ENCODE measurements around the gene PIGW.

Gene PIGW

DNA sequence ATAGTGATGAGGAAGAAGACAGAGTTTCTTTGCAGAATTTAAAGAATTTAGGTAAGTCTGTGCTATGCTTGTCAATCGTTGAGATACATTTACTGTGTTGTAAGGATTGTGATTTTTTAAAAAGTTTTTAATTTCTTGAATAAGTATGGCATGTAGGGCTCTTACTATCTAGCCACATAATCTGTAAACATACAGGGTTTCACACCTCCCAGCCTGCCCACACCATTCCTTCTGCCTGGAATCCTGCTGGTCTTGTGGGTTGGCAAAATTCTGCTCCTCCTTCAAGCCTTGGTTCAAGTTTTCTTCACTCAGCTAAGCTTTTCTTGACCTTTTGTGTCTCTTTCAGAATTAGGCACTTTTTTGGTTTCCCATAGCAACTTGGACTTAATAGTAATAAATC, 40.8 kb upstream of the PIGW start:
- no peak overlapping the region for H3K27ac ChIP-seq
- no peaks in the 10 kb centered on the region for H3K27me3 ChIP-seq
- H3K4me3 ChIP-seq (ENCODE audit: low read depth in 1 of 2, low read length in 1 of 2) = no peak overlapping the region
- H3K9me3 ChIP-seq = no peaks in the 10 kb centered on the region
- TF ChIP-seq, protein P1, sequence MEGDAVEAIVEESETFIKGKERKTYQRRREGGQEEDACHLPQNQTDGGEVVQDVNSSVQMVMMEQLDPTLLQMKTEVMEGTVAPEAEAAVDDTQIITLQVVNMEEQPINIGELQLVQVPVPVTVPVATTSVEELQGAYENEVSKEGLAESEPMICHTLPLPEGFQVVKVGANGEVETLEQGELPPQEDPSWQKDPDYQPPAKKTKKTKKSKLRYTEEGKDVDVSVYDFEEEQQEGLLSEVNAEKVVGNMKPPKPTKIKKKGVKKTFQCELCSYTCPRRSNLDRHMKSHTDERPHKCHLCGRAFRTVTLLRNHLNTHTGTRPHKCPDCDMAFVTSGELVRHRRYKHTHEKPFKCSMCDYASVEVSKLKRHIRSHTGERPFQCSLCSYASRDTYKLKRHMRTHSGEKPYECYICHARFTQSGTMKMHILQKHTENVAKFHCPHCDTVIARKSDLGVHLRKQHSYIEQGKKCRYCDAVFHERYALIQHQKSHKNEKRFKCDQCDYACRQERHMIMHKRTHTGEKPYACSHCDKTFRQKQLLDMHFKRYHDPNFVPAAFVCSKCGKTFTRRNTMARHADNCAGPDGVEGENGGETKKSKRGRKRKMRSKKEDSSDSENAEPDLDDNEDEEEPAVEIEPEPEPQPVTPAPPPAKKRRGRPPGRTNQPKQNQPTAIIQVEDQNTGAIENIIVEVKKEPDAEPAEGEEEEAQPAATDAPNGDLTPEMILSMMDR (IDR thresholded peaks at IDR 0.05) = no peak
- peaks cover 69% of the 10 kb centered on the region for H3K36me3 ChIP-seq
- no peaks in the 10 kb centered on the region for H3K4me1 ChIP-seq (ENCODE audit: control insufficient read depth in 1 of 2, insufficient read depth in 1 of 2, low read depth in 1 of 2, low read length in 1 of 2)

DNA sequence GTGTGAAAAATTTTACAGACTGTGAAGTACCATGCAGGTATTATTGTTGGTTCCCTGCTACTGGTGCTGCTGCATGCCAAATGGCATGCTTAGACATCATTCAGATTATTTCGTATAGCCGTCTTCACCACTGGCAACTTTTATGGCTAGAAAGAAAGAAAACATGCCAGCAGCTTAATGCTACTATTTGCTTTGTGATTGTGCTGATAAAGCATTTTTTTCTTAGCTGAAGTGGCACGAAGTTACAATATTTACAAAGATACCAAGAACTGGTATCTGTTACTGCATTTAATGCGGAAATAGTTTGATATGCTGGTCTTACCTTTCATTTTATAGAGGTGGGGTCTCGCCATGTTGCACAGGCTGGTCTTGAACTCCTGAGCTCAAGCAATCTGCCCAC, 40.1 kb upstream of the PIGW start:
- peaks cover 73% of the 10 kb centered on the region for H3K36me3 ChIP-seq
- H3K4me3 ChIP-seq (ENCODE audit: low read depth in 1 of 2, low read length in 1 of 2) = no peak overlapping the region
- H3K27me3 ChIP-seq = no peaks in the 10 kb centered on the region
- H3K4me1 ChIP-seq (ENCODE audit: control insufficient read depth in 1 of 2, insufficient read depth in 1 of 2, low read depth in 1 of 2, low read length in 1 of 2) = no peaks in the 10 kb centered on the region
- H3K27ac ChIP-seq = no peak overlapping the region
- H3K9me3 ChIP-seq = no peaks in the 10 kb centered on the region
- TF ChIP-seq, protein P1 (IDR thresholded peaks at IDR 0.05) = no peak

DNA sequence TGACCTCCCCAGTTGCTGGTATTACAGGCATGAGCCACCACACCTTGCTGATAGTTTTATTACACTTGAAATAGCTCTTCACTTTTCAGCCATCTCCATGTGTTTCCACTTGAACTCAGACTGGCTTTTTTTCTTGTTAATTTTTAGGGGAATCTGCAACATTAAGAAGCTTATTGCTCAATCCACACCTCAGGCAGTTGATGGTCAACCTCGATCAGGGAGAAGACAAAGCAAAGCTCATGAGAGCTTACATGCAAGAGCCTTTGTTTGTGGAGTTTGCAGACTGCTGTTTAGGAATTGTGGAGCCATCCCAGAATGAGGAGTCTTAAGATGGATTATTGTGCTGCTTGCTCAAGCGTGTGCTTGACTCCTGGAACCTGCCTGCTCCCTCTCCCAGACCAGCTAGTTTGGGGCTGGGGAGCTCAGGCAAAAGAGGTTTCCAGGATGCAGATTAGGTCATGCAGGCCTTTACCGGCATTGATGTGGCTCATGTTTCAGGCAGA, 39.7 kb upstream of the PIGW start:
- Histone ChIP-seq H3K27ac (no peak overlapping the region), H3K9me3 (no peaks in the 10 kb centered on the region), H3K4me3 (ENCODE audit: low read depth in 1 of 2, low read length in 1 of 2) (no peak overlapping the region), H3K36me3 (peaks cover 73% of the 10 kb centered on the region), H3K27me3 (no peaks in the 10 kb centered on the region), H3K4me1 (ENCODE audit: control insufficient read depth in 1 of 2, insufficient read depth in 1 of 2, low read depth in 1 of 2, low read length in 1 of 2) (no peaks in the 10 kb centered on the region)
- TF ChIP-seq, protein P1 (IDR thresholded peaks at IDR 0.05) = no peak

DNA sequence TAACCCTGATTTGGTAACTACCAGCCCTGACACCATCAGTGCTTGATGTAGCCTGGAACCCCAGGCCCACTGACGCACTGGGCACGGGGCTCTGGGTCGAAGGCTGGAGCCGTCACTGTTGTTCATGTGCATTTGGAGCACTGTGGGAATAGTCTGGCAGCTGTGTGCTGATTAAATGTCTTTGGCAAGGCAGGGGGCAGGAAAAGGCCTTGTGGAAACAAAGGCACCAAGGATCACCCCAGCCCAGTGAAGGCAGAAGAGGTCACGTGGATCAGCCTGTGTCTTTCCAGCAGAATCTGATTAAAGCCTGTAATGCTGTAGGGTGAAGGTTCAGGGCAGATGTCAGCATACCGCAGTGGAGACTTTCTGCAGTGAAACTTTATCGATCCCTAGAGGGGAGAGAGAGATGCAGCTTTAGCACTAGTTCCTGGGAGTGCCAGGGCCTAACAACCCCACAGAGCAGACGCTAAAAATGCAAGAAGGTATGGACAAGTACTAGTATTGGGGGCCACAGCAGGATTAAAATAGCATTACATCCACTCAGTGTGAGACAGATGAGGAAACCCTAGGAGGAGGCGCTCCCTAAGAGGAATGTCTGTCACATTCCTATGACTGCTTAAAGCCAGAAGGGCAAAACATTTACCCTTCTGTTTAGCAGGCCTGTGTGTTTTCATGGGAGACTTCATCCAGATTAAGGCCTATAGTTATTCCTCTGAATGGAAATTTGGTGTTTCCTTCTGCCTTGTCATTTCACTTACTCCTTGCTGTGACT, 38.6 kb upstream of the PIGW start:
- Histone ChIP-seq H3K27ac (no peak overlapping the region), H3K4me3 (ENCODE audit: low read depth in 1 of 2, low read length in 1 of 2) (no peak overlapping the region), H3K9me3 (no peaks in the 10 kb centered on the region), H3K4me1 (ENCODE audit: control insufficient read depth in 1 of 2, insufficient read depth in 1 of 2, low read depth in 1 of 2, low read length in 1 of 2) (no peaks in the 10 kb centered on the region), H3K27me3 (no peaks in the 10 kb centered on the region), H3K36me3 (peaks cover 81% of the 10 kb centered on the region)
- TF ChIP-seq, protein P1 (IDR thresholded peaks at IDR 0.05) = no peak

DNA sequence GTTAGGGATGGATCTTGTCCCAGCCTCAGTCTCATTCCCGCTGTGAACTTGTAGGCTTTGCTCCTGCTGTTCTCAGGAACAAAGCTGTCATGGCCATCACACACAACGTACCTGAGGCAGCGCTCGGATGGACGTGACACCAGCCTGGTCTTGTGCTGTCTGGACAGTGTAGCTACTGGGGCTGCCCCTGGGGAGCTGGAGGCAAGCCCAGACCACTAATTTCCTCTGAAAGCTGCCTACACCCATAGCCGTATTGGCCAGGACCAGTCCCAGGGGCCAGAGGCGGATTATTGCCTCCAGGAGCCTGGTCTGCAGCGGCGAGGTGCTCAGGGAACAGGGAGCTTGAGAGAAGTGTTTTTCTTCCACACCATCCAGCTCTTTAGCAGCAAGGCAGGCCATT, 36.6 kb upstream of the PIGW start:
- no peaks in the 10 kb centered on the region for H3K9me3 ChIP-seq
- TF ChIP-seq, protein P1 (IDR thresholded peaks at IDR 0.05) = no peak
- no peaks in the 10 kb centered on the region for H3K4me1 ChIP-seq (ENCODE audit: control insufficient read depth in 1 of 2, insufficient read depth in 1 of 2, low read depth in 1 of 2, low read length in 1 of 2)
- peaks cover 84% of the 10 kb centered on the region for H3K36me3 ChIP-seq
- H3K4me3 ChIP-seq (ENCODE audit: low read depth in 1 of 2, low read length in 1 of 2) = no peak overlapping the region
- H3K27ac ChIP-seq = no peak overlapping the region
- H3K27me3 ChIP-seq = no peaks in the 10 kb centered on the region

Measured in neutrophil (primary cell).